IPS-18a (cell line): ENCODE results near the gene CASP7.
"Not testable (repeated sequence)": the region's sequence is repeated elsewhere in the genome, so short reads cannot be mapped to it uniquely, and the experiment has no call there.

Experiments
- H3K27ac ChIP-seq: one replicate; pipeline ENCODE4 v1.5.1; 2013; ENCODE audit warnings: low read length
- H3K27me3 ChIP-seq: one replicate; pipeline ENCODE4 v1.6.1; 2013; ENCODE audit warnings: mild to moderate bottlenecking, low read length; ENCODE audit not compliant: control insufficient read depth, insufficient read depth
- H3K36me3 ChIP-seq: one replicate; pipeline ENCODE4 v1.6.1; 2013; ENCODE audit warnings: low read depth, low read length; ENCODE audit not compliant: control insufficient read depth
- H3K4me1 ChIP-seq: one replicate; pipeline ENCODE4 v1.6.1; 2013; ENCODE audit warnings: low read depth, low read length; ENCODE audit not compliant: control insufficient read depth
- H3K4me3 ChIP-seq: one replicate; pipeline ENCODE4 v1.5.1; 2013; ENCODE audit warnings: low read length
- H3K9ac ChIP-seq: one replicate; pipeline ENCODE4 v1.6.1; 2013; ENCODE audit warnings: mild to moderate bottlenecking, low read length, moderate library complexity
- H3K9me3 ChIP-seq: one replicate; pipeline ENCODE4 v1.6.1; 2013; ENCODE audit warnings: low read depth, low read length; ENCODE audit not compliant: control insufficient read depth

The CASP7 gene

GRCh38 chr10:113650172-113650571 is 29.5 kb upstream of the CASP7 start:
- Histone ChIP-seq H3K27me3 (no peaks in the 10 kb centered on the region), H3K4me1 (no peaks in the 10 kb centered on the region), H3K4me3 (no peak overlapping the region), H3K36me3 (no peaks in the 10 kb centered on the region), H3K27ac (no peak overlapping the region), H3K9ac (no peak overlapping the region), H3K9me3 (no peaks in the 10 kb centered on the region)

GRCh38 chr10:113651021-113651420 is 28.7 kb upstream of the CASP7 start:
- H3K9ac ChIP-seq = no peak overlapping the region
- H3K4me3 ChIP-seq = no peak overlapping the region
- H3K9me3 ChIP-seq = no peaks in the 10 kb centered on the region
- H3K27ac ChIP-seq = no peak overlapping the region
- no peaks in the 10 kb centered on the region for H3K27me3 ChIP-seq
- H3K4me1 ChIP-seq = no peaks in the 10 kb centered on the region
- no peaks in the 10 kb centered on the region for H3K36me3 ChIP-seq

- H3K4me3 ChIP-seq = no peak overlapping the region
- H3K9ac ChIP-seq = no peak overlapping the region
- H3K36me3 ChIP-seq = no peaks in the 10 kb centered on the region
- H3K9me3 ChIP-seq = no peaks in the 10 kb centered on the region
- no peaks in the 10 kb centered on the region for H3K27me3 ChIP-seq
- H3K4me1 ChIP-seq = no peaks in the 10 kb centered on the region
- no peak overlapping the region for H3K27ac ChIP-seq
Observed at GRCh38 chr10:113651898-113652297, 27.8 kb upstream of the CASP7 start.

- not testable (repeated sequence) for H3K4me3 ChIP-seq, H3K27ac ChIP-seq, H3K9ac ChIP-seq, H3K27me3 ChIP-seq, H3K36me3 ChIP-seq, H3K9me3 ChIP-seq, H3K4me1 ChIP-seq
Observed at GRCh38 chr10:113652456-113652855, 27.3 kb upstream of the CASP7 start.

GRCh38 chr10:113656896-113657295 is 22.8 kb upstream of the CASP7 start:
- Histone ChIP-seq H3K9me3 (no peaks in the 10 kb centered on the region), H3K27me3 (no peaks in the 10 kb centered on the region), H3K36me3 (no peaks in the 10 kb centered on the region), H3K4me1 (no peaks in the 10 kb centered on the region), H3K9ac (no peak overlapping the region), H3K27ac (no peak overlapping the region), H3K4me3 (no peak overlapping the region)

GRCh38 chr10:113657544-113657943 is 22.2 kb upstream of the CASP7 start:
- Histone ChIP-seq H3K9me3 (no peaks in the 10 kb centered on the region), H3K4me3 (no peak overlapping the region), H3K36me3 (no peaks in the 10 kb centered on the region), H3K4me1 (no peaks in the 10 kb centered on the region), H3K9ac (no peak overlapping the region), H3K27me3 (no peaks in the 10 kb centered on the region), H3K27ac (no peak overlapping the region)

- Histone ChIP-seq H3K4me1 (peaks cover 4% of the 10 kb centered on the region), H3K4me3 (no peak overlapping the region), H3K27ac (no peak overlapping the region), H3K9me3 (no peaks in the 10 kb centered on the region), H3K27me3 (no peaks in the 10 kb centered on the region), H3K36me3 (no peaks in the 10 kb centered on the region), H3K9ac (no peak overlapping the region)
Observed at GRCh38 chr10:113661332-113661731, 18.4 kb upstream of the CASP7 start.

- no peaks in the 10 kb centered on the region for H3K27me3 ChIP-seq
- H3K27ac ChIP-seq = no peak overlapping the region
- H3K4me1 ChIP-seq = peaks cover 4% of the 10 kb centered on the region
- H3K9ac ChIP-seq = no peak overlapping the region
- no peaks in the 10 kb centered on the region for H3K36me3 ChIP-seq
- H3K9me3 ChIP-seq = no peaks in the 10 kb centered on the region
- H3K4me3 ChIP-seq = no peak overlapping the region
Observed at GRCh38 chr10:113663142-113663541, 16.6 kb upstream of the CASP7 start.

- Histone ChIP-seq H3K4me3 (no peak within 1 kb of the TSS), H3K27me3 (no peaks in the 10 kb centered on the region), H3K27ac (no peak within 1 kb of the TSS), H3K9ac (no peak within 1 kb of the TSS), H3K36me3 (no peaks in the 10 kb centered on the region), H3K4me1 (peaks cover 4% of the 10 kb centered on the region), H3K9me3 (no peaks in the 10 kb centered on the region)
Observed at GRCh38 chr10:113663908-113664307, 15.8 kb upstream of the CASP7 start, which contains the start of gene NRAP. Gene NRAP, minus strand, starts transcription at chr10:113664041. Its CDS starts 159 bp downstream, at chr10:113663882.

- H3K4me1 ChIP-seq = peaks cover 4% of the 10 kb centered on the region
Observed at GRCh38 chr10:113665352-113665751, 14.4 kb upstream of the CASP7 start.

GRCh38 chr10:113665806-113666354 is 13.8 kb upstream of the CASP7 start:
- Histone ChIP-seq H3K4me3 (no peak overlapping the region), H3K27ac (no peak overlapping the region), H3K27me3 (no peaks in the 10 kb centered on the region), H3K9ac (no peak overlapping the region), H3K36me3 (no peaks in the 10 kb centered on the region), H3K9me3 (no peaks in the 10 kb centered on the region), H3K4me1 (peaks cover 4% of the 10 kb centered on the region)

More at GRCh38 chr10:113665352-113665751, 14.4 kb upstream of the CASP7 start:
- Histone ChIP-seq H3K27me3 (no peaks in the 10 kb centered on the region), H3K27ac (no peak overlapping the region), H3K4me3 (no peak overlapping the region), H3K36me3 (no peaks in the 10 kb centered on the region), H3K9me3 (no peaks in the 10 kb centered on the region), H3K9ac (no peak overlapping the region)

- Histone ChIP-seq H3K4me3 (no peak overlapping the region), H3K27ac (no peak overlapping the region), H3K9me3 (no peaks in the 10 kb centered on the region), H3K4me1 (peaks cover 4% of the 10 kb centered on the region), H3K36me3 (no peaks in the 10 kb centered on the region), H3K9ac (no peak overlapping the region), H3K27me3 (no peaks in the 10 kb centered on the region)
Observed at GRCh38 chr10:113666682-113667252, 12.9 kb upstream of the CASP7 start.
